HG03108 (cell line): Measurements from ENCODE around the gene PRDM16.

ENCODE experiments used
- ATAC-seq: cut with Tn5 transposase; IDR thresholded peaks from one replicate; pipeline ENCODE4 v1.9.1; 2021; ENCODE audit warnings: moderate library complexity; ENCODE audit not compliant: unreplicated experiment

The PRDM16 gene

DNA sequence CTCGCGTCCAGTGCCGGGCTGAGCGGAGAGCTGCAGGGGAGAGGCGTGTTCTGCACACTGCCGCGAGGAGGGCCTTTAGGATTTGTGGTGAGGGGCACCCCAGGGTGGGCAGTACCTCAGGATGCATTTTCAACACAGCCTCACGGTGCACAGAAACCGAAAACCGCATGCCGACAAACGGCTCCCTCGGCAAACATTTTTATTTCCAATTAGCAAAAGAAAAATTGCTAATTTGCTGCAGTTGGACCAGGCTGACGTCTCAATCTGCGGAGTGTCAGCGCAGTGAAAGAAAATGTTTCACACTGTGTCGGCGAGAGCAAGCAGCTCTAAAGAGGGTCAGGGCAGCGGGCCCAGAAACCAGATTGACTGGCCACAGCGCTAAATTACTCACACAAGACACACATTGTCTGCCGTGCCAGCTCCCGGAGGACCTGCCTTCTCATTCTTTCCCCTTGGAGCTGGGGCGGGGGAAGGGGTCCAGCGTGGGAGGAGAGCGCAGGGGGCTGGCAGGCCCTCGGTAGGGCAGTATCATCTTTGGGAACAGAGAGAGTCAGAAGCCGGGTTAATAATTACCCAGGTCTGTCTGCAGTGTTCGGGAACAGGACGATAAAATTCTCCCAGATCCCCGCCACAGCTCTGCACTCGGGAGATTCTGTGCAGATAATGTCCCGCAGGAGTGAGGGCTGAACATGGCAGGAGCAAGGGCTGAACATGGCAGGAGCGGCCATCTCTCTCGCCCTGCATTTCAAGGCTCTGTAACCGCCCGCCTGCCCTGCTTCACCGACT, 150.2 kb downstream of the PRDM16 start:
- ATAC-seq, result no peak

DNA sequence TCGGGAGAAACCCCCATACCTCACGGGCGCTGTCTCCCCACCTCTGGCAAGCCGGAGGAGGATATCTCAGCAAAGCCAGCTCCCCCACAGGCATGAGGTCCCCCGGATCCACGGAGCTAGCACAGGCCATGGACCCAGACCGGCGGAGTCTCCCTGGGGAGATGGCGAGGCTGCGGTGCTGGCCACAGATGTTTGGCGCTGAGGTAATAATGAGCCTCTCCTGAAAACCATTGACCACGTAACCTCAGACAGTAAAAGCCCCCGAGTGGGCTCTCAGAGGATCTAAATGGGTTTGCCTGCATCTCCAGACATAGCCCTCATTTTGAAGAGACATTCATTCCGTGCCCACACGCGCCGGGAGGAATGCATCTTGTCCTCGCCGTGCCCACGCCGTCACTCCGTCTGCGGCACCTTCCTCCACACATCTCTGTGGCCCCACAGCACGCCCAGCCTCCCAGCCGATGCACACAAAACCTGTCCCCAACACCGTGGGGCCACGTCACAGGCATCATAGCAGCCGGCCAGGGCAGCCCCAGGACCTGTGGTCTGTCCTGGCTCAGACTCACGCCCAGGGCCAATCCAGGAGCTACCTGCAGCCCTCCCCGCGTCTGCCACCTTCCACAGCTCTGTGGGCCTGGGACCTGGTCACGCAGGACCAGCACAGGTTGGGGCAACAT, 150.9 kb downstream of the PRDM16 start:
- ATAC-seq, result no peak

DNA sequence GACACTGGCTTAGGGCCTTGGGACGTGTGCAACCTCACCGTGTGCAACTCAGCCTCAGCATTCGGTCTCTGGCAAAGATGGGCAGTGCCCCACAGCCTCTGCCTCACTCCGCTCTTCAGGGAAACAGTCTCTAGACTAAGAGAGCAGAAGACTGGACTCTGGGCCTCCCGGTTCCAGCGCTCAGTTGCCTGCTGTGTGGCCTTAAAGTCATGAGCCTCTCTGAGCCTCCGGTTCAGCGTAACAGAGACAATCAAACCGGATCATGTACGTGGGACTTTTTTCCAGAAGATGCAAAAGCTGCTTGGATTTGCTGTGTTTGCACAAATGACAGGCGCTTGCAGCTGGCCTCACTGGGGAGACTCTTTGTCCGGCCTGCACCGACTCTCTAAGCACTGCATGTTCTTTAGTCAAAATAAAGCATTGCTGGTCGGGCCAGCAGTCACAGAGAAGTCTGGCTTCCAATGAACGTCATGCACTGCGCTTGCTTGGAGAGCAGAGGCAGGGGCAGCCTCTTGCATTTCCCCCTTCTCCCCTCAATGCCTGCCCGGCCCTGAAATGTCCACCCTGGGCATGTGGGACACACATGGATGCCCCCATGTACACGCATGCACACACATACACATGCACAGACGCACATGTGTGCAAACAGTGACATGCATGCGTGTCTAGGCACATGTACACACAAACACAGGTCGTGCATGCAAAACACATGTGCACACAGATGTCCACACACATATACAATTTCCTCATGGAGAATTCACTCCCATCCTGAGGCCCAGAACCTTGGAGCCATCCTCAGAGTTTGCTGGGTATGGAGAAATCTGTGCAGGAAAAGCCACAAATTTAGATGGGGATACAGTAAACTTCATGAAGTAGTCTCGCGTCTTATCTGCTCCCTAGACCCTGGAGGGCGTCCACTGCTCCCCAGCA, 152.4 kb downstream of the PRDM16 start:
- ATAC-seq, result no peak

DNA sequence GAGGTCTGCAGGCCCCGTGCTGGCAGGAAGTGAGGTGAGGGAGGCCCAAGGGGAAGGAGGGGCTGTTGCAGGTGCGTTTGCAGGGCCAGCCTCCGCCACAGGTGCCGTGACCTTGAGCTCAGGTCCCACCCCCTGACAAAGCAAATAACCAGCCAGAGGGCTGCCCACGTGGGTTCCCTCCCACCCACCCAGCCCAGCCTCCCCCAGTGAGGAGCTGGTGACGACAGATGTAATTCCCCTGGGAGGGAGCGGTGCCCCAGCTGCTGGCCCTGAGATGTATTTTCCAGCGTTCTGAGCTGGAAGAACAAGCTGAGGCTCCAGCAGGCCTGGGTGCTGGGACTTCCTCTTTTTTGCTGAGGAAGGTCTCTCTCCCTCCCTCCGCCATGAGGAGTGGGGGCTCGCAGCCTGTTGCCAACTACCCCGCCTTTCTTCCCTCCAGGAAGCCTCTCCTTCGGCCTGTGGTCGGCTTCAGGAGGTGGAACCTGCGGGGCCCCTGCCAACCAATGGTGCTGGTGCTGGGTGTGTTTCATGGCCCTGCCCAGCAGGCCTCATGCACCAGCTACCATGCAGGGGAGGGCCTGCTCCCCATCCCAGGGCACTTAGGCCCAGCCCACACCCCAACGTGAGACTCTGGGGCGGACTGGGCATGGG, 153.2 kb downstream of the PRDM16 start:
- ATAC-seq, result no peak

DNA sequence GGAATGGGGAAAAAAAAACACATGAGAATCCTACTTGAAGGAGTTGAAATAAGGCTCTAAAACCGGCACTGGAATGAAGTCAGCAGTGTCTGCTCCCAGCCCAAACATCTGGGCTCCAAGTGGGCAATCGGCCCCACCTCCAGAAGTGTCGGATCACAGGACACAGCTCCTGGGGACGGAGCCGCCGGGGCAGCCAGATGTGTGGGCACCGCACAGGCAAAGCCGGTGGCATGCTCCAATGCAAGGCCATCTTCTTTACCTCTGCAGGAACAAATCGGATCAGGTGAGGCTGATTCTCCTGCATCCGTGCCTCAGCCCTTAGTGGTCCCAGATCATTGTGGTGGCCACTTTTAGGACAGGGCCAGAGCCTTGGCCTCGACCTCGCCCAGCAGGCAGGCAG, 156.7 kb downstream of the PRDM16 start:
- no peak for ATAC-seq

DNA sequence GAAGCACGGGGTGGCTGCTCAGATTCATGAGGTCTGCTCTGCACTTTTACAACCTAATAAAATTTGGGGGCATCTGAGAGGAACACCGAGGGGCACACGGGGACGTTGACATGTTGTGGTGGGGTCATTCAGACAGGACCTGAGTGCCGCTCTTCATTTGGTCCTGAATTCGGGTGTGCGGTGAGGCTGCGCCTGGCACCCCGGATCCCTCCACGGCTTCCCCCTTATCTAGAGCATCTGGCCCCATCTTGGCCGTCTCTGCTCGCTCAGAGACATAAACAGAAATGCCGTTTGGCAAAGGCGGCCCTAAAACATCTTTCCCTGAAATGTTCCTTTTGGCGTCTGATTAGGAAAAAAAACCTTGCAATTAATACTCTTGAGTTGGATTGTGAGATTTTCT, 157.2 kb downstream of the PRDM16 start:
- no peak for ATAC-seq

DNA sequence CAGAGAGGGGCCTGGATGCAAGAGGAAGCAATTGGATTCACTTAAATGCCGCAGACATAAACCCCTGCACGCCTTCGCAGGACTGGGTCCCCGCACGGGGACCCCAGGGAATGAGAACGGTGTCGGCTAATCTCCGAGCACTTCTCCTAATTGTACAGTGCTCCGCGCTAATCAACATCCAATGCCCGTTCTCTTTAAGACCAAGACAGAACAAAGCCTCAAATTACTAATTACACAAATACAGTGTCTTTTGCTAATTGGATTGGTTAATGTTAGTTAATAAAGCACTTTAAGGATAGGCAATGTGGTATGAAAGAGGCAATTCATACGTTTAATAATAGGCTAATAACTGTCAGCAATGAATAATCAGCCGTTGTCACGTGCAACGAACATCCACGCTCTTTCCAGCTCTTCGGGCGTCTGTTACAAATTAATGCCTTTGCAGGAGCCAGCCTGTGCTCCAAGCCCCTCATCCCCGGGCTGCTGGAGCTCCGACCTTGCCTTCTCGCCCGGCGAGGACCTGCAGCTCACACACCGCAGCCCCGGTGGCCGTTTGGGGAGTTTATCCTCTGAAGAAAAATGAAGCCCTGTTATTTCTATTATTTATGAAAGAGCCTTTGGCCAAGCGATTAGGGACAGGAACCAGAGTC, 157.8 kb downstream of the PRDM16 start:
- no peak for ATAC-seq

DNA sequence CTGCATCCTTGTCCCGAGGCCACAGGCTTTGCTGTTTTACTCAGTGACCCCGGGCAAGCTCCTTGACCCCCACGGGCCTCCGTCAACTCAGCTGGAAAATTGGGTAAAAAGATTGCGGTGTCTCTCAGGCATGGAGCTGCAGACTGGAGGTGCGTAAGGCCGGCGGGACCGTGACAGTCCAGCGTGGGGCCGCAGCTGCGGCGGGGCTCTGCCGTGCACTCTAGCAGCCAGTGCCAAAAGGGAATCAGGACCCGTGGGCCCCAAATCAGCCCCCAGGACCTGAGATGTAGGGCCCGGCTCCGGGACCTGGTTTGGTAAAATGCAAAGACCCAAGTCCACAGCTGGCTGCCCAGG, 158.3 kb downstream of the PRDM16 start:
- ATAC-seq, result no peak

DNA sequence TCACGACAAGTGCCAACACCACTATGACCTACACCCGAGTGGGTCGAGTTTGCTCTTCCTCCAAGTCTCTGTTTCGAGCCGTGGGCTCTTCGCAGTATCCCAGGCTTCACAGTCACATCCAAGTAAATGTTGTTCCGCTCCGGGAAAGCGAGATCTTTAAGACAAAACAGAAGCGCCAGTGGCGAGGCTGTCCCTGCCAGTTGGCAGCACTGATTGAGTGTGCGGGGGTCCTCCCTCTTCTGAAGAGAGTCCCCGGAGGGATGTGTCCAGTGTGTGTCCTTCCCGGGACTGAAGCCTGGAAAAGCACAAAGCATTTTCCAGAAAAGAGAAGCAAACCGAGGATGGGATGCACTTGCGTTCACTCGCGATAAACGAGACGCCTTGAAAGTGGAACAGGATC, 158.9 kb downstream of the PRDM16 start:
- no peak for ATAC-seq

DNA sequence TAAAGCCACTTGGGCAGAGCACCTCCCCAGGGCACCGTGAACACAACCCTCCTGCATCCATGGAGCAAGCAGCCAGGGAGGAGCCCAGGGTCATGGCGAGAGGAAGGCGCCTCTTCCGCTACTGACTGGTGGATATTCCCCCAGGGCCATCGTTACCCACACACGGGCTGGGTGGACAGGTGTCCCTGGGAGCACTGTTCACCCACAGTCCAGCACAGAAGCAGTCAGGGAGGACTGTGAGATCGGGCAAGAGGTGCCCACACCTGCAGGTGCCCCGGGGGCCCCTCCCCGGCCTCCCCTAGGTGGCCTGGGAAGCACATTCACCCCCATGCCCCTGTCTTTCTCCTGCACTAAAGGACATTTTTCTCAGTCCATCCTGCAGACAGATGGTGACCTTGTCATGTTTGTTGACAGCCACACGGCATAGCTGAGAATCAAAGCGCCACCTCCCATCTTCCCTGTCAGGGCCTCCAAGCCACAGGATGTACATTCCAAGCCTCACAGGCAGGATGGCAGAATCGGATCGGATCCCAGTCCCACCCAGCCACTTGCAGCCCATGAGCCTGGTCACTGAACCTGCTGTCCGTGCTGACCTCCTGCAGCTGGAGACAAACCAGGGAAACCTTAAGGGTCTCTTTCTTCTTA, 160.2 kb downstream of the PRDM16 start:
- ATAC-seq, result no peak

DNA sequence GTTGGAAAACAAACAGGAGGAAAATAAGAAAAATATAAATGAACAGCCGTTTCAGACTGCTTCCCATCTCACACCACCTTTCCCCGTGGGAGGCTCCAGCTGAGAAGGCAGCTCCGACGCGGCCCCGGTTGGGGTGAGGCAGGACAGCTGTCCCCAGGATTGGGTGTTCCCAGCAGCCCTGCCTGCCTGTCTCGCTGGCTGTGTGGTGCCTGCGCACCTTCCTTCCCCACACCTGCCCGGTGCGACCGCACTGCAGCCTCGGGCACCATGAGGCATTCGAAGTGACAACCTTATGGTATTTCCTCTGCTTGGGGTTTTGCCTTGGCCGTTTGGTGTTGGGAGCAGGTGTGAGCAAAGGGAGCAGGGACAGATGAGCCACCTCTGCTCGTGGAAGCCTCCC, 161.6 kb downstream of the PRDM16 start:
- no peak for ATAC-seq

DNA sequence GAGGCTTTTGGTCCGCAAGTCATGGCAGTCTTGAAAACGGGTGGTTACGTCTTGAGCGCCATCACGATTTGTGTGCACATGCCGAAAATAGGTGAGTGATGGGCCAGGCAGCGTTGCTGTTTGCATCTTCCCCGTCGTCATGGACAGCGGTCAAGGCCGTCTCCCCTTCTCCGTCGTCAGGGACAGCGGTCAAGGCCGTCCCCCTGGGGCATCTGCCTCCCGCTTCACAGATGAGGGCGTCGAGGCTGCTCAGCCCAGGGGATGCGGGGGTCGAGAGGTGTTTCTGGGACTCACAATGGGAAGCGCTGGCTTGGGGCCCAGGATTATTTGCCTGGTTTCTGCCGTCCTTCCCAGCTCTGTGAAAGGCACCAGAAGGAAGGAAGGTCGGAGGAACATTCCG, 162.2 kb downstream of the PRDM16 start:
- ATAC-seq, result no peak

DNA sequence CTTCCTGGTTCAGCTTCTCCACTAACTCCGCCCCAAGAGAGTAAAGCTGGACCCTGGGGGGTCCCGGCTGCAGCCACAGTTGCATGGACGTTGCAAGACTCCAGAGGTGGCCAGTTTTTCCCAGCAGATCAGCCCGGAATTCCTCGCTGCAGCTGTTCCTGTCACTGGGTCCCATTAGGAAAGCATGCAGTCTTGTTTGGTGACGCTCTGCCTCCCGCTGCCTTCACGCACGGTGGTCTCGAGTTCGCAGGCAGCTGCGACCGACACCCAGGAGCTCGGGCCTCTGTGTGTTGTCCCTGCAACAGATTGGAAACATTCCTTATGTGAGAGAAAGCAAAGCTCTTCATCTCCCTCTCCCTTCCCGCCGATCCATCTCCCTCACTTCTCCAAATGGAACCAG, 162.8 kb downstream of the PRDM16 start:
- ATAC-seq, result no peak

DNA sequence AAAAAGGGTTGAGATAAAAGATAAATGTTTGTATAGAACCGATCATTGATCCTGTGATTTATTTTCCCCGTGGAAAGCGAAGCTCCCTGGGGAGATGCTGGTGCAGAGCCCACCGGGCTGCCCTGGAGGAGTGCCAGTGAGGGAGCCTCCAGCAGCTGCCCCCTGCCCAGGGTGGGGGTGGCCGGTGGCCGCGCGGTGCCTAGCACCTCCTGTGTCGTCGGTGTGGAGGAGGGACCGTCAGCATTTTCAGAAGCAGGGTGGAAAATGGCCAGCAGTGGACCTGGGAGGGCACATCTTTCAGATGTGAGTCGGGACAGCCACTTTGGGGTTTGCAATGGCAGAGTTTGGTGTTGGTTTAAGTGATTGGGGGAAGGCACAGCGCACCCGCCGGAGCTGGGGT, 164.0 kb downstream of the PRDM16 start:
- no peak for ATAC-seq

DNA sequence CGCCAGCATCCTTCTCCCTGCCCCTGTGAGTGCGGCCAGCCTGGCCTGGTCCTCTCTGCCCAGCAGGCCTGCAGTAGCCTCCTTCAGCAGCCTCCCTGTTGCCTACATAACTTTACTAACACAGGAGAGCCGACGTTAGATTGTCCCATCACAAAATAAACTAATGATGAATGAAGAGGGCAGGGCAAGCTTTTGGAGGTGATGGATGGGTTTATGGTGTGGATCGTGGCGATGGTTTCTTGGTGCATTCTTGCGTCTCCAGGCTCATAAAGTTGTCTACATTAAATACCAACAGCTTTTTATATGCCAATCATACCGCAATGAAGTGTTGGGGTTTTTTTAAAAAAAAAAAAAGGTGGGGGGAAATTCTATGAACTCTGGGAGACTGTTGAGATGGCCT, 164.5 kb downstream of the PRDM16 start:
- no peak for ATAC-seq

DNA sequence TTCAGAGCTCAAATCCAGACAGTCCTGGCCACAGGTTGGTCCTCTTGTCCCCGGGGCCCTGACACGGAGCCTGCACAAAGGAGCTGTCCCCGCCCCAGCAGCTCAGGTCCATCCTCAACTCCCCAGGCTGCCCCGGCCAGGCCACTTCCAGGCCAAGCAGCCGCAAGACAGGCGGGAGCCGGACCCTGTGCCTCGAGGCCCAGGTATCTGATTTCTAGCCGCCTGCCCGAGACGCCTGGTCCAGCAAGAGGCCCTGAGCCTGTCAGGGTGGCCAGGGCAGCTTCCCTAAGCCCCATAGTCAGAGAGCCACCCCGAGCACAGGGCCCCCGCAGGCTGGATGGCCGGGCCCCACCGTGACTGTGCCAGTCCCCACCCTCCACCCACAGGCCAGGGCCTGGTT, 165.3 kb downstream of the PRDM16 start:
- no peak for ATAC-seq

DNA sequence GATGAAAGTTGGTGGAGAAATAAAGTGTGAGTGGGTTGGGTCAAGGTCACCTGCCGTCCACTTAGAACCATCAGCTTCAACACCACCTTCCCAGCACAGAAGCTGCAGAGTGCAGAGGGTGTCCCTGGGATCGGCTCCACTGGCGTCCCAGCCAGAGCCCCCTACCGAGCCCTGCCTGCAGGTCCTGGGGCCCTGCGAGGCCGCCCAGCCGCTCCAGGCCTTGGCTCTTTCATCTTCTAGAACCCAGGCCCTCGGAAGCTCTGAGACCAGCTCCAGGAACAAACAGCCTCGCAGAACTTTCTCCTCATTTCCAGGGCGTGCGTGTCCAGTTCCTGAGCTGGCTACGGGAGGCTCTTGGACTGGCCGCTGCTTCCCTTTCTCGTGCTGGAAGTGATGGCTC, 166.0 kb downstream of the PRDM16 start:
- ATAC-seq, result no peak

DNA sequence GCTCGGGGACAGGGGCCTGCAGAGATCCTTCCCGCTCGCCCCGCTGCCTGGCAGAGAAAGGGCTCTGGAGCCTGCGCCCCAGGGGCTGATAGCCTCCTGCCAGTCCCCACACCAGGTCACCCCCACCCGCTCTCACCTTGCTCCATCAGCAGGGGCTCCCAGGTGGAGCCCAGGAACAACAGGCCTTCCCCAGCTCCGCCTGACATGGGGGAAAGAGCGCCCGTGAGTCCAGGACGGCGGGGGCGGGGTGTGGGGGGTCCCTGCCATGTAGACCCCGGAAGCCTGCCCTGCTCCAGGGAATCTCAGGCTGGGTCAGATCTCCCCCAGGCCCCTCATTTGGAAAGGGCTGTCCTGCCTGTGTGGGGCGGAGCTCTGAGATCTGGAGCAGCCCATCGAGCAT, 166.5 kb downstream of the PRDM16 start:
- ATAC-seq, result no peak

DNA sequence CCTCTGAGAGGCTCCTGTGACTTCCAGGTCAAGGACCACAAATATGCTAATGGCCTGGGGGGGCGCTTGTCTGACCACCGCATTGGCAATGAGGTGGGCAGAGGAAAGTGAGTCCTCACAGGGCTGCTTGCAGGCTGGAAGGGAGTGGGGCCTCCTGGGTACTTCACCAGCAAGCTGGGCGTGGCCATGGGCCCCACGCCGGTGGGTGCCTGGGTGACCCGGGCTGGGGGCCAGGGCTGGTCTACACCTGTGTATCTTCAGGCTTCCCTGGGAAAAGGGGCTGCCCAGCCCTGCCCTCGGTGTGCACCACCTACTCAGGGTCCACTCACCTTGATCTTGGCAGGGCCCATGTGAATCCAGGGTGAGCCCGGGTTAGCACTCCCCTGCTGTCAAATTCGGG, 167.4 kb downstream of the PRDM16 start:
- ATAC-seq, result no peak

DNA sequence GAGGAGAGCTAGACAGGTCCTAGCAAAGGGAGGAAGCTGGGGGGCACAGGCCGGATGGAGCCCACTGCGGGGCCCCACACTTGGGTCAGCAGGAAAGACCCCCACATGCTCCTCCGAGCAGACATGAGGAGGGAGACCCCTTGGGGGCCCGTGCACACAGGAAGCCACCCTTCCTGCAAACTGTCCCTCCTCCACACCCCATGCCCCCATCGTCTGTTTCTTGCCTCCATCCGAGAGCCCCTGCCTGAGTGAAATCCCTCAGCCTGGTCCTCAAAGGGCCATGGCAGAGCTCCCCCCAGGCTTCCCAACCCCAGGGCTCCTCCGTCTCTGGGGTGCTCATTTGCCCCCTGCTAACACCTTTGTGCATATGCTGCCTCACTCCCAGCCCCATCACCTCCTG, 168.0 kb downstream of the PRDM16 start:
- ATAC-seq, result no peak
